Erythroblast (primary cell): Measurements from ENCODE around the gene NTM.
"Not testable (repeated sequence)": the region's sequence is repeated elsewhere in the genome, so short reads cannot be mapped to it uniquely, and the experiment has no call there.

Experiments used
- DNase-seq, 2 experiments: peaks; one replicate each; lab custom pipeline; 2025; lab: John Stamatoyannopoulos, UW
- GATA1 ChIP-seq: IDR thresholded peaks from 2 replicates; pipeline ENCODE4 v1.6.1; 2011; ENCODE audit warnings: low read depth, mild to moderate bottlenecking, control low read depth, low read length, moderate library complexity
- POLR2A ChIP-seq: IDR thresholded peaks from 2 replicates; pipeline ENCODE4 v1.6.1; 2011; ENCODE audit warnings: mild to moderate bottlenecking, low read length

The NTM gene

GRCh38 chr11:131666006-131666405 lies 295.6 kb downstream of the NTM start:
- no peak for DNase-seq
- TF ChIP-seq GATA1 (no peak), POLR2A (no peak)

DNA sequence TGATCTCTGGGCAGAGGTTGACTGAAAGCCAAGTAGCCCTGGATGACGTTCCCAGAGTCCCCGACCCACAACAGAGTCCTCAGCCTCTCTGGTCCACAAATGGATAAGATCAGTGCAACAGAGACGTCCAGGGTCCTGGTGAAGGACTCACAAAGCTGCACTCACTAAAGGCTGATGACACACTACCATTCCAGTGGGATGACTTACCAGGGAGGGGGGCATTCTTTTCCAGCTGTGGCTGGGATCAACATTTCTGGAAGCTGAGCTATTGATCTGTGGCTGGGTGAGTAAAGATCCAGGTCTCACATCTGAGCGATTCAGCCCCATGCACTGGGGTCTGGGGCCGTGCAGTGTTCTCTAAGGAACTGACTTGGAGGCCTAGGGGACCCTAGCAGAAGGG lies 296.2 kb downstream of the NTM start:
- DNase-seq: no peak
- TF ChIP-seq POLR2A: no peak
- no peak for TF ChIP-seq GATA1

DNA sequence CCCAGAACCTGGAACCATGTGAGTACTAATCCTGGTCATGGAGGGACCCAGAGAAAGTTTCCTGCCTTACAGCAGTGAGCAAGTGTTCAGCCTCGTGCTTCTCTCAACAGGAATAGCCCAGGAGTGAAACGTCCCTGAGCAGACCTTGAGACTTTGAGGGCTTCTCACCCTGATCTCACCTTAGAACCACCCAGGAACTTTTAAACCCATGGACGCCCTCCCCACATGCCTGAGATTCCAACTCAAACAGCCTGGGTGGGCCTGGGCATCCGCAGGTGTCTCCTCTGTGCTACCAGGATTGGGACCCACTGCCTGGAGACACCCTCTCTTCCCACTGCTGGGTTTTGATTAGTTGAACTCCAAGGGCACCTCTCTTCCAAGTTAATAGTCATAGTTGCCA lies 297.2 kb downstream of the NTM start:
- TF ChIP-seq GATA1 (no peak), POLR2A (no peak)
- no peak for DNase-seq

DNA sequence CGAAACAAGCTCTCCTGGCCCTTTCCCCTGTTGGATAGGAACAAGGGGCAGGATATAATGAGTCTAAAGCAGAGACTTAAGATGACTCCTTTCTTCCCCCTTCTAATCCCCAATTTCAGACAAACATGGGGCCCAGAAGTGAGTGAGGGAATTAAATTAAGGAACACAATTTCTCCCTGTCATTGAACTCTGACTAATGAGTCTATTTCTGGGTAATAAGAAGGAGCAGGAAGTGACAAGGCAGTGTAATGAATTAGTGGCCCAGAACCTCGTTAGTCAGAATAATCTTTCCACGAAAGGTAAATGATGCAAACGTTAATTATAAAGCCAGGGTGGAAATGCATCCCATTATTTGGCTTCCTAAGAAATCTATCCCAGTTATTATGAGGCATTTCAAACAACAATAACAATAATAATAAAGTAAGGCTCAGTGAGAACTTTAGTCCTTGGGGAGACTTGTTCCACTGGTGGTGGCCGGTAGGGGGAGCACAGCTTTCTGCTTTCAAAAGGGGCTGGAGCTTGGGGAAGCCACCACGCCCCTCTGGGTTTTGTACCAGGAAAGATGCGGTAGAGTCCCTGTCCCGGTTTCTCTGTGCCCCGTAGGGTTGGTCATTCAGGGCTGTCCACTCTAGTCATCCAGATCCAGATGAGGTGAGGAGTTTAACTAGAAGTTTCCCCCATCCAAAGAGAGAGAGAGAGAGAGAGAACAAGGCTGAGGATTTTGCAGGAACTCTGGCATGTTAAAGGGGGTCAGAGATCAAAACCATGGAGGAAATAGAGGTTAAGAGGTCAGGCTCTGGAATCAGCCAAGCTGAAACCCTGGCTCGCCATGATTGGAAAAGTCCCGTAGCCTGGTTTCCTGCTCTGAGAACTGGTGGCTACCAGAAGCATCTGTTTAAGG lies 298.3 kb downstream of the NTM start:
- DNase-seq: peak; percentile 38 to 61
- no peak for TF ChIP-seq POLR2A
- TF ChIP-seq GATA1: no peak

- no peak for DNase-seq
Observed at GRCh38 chr11:131669401-131669780, 299.0 kb downstream of the NTM start.

GRCh38 chr11:131670876-131671275 lies 300.5 kb downstream of the NTM start:
- DNase-seq: no peak
- TF ChIP-seq POLR2A (no peak), GATA1 (no peak)

More at GRCh38 chr11:131669401-131669780, 299.0 kb downstream of the NTM start:
- no peak for TF ChIP-seq GATA1
- TF ChIP-seq POLR2A: no peak

- TF ChIP-seq POLR2A: no peak
- no peak for DNase-seq
Observed at GRCh38 chr11:131671320-131671719, 300.9 kb downstream of the NTM start.

DNA sequence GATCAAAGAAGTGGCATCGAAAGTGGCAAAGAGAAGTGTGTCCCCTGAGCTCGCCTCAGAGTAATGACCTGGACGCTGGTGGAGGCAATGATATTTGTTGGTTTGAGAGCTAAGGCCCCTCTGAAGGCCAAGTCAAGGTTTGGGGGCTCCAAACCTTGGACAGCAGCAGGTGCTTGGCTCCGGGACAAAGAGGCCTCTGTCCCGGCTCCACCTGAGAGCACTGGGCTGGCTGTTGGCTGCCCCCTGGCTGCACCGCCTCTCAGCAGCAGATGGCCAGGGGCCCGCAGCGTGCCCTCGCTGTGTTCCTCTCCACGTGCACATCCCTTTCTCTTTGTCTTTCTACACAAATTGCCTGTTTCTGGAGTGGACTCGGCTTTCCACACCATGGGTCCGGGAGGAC lies 301.3 kb downstream of the NTM start:
- TF ChIP-seq GATA1: no peak
- TF ChIP-seq POLR2A: no peak
- no peak for DNase-seq

DNA sequence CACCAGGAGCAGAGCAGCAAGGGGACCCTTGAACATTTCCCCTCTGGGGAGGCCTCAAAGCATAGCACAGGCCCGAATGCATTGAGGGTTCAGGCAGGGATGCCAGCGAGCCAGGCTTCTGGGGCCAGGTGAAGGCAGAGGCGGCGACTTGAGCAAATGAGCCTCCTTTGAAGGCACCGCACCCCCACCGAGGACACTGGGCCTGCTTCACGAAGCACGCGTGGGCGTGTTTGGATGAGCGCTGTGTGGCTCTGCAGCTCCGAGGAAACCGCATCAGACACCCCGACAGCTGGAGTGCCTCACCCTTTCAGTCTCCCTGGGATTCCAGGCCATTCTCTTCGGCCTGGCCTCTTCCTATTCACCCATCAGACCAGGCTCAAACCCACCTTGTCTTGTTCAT lies 301.8 kb downstream of the NTM start:
- TF ChIP-seq POLR2A: no peak
- TF ChIP-seq GATA1: no peak
- no peak for DNase-seq

- DNase-seq: peak; percentile 33 to 62
- TF ChIP-seq GATA1 (no peak), POLR2A (no peak)
Observed at GRCh38 chr11:131674051-131674755, 303.8 kb downstream of the NTM start.

GRCh38 chr11:131675121-131675888 lies 304.9 kb downstream of the NTM start:
- DNase-seq: no peak
- TF ChIP-seq POLR2A: no peak
- no peak for TF ChIP-seq GATA1

DNA sequence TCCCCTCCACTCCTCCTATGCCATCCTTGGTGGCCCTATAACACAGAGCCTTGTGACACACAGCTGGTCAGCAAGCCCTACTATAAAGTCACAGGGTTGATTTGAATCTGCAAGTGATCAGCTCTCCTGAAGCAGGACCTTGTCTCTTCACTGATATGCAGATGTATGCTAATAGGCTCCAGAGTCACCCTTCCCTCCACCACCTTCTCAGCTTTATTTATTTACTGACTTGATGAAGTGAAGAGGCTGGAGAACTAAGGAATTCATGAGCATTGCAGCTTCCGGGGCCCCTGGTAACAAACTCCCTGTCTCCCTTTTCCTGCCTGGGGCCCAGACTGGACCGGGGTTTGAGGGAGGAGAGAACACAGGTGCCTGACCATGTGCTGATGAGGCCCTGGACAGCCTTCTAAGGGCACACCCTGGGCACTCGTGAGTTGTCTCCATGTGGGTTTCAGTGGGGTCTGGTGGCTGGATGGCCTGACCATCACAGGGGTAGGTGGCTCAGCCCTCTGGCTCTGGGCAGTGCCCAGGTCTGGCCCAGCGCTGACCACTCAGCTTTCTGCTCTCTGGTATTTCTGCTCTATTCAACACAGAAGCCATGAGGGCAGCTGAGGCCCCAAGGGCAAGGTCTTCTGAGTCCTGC lies 307.5 kb downstream of the NTM start:
- no peak for DNase-seq
- no peak for TF ChIP-seq POLR2A
- TF ChIP-seq GATA1: no peak

DNA sequence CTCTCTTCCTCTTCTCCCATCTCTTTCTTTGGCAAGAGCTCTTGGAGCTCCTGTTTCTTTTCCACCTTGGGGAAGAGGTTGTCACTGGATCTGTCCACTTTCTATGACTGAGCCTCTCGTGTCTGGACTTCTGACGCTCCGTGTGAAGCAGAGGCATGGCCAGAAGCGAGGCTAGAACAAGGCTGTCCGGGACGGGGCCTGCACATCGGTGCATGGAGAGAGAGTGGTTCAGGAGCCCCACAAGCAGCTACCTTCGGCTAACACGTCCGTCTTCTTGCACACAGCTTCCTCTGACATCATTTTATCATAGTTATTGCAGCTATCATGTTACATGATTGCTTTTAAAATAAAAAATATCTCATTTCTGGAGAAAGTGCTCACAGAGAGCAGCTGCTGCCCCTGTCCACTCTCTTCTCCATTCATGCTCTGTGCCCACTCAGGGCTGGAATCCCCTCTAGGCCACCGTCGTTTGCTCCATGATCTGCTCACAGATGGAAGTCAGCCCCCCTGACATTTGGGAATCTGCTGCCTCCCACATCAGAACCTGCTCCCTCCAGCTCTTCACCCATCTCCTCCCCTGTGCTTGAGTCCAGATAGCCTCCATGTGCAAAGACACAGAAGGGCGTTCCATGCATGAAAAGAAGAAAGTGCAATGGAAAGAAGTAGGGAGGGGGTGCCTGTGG lies 308.4 kb downstream of the NTM start:
- DNase-seq: no peak
- TF ChIP-seq GATA1: no peak
- no peak for TF ChIP-seq POLR2A

DNA sequence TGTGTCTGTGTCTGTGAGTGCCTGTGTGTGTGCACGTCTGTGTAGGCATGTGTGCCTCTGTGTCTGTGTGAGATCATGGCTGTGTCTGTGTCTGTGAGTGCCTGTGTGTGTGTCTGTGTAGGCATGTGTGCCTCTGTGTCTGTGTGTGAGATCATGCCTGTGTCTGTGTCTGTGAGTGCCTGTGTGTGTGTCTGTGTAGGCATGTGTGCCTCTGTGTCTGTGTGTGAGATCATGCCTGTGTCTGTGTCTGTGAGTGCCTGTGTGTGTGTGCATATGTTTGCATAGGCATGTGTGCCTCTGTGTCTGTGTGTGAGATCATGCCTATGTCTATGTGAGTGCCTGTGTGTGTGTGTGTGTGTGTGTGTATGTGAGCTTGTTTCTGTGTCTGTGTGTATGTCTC lies 310.0 kb downstream of the NTM start:
- DNase-seq: not testable (repeated sequence)
